NCI-H748 (cell line): ENCODE data around the gene HSPH1.
"Not testable (repeated sequence)": the region's sequence is repeated elsewhere in the genome, so short reads cannot be mapped to it uniquely, and the experiment has no call there.

Experiments
- DNase-seq: peaks from one replicate; lab custom pipeline; 2025; ENCODE audit not compliant: unreplicated experiment; lab: John Stamatoyannopoulos, UW

HSPH1 gene

DNA sequence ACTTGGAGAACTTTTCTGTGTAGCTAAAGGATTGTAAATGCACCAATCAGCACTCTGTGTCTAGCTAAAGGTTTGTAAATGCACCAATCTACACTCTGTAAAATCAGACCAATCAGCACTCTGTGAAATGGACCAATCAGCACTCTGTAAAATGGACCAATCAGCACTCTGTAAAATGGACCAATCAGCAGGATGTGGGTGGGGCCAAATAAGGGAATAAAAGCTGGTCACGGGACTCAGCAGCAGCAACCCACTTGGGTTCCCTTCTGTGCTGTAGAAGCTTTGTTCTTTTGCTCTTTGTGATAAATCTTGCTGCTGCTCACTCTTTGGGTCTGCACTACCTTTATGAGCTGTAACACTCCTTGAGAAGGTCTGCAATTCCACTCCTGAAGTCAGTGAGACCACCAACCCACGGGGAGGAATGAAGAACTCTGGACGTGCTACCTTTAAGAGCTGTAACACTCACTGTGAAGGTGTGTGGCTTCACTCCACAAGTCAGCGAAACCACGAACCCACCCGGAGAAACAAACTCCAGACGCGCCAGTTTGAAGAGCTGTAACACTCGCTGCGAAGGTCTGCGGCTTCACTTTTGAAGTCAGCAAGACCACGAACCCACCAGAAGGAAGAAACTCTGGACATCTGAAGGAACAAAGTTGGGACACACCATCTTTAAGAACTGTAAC, 16.2 kb upstream of the HSPH1 start:
- not testable (repeated sequence) for DNase-seq

DNA sequence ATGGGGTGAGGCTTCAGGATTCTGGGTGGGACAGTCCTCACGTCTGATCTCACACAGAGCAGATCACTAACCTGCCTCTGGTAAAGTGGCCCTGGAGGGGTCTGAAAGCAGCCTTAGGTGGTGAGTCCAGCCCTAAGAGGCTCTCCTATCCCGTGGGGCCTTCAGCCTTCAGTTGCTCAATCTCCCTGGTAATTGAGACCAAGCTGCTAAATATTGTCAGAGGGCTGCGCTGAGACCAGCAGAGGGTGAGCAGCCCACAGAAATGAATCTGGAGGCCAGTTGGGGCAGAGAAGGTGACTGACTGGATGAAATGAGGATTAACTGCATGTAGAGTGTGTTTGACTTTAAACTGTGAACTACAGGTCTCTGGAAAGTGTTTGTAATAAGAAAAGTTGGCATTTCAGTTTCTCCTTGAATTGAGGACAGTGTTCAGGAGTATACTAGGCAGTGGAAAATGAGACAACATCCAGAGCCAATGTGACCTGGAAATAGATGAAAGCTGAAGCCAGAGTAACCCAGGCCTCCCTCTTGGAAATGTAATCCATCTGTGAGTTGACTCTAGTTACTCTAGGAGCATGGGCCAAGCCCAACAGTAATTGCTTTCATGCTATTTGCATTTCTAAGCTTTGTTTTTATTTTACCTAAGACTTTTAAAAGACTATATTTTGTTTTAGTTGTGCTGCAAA, 14.3 kb upstream of the HSPH1 start:
- DNase-seq = no peak

- no peak for DNase-seq
Observed at GRCh38 chr13:31174018-31174417, 12.3 kb upstream of the HSPH1 start.

GRCh38 chr13:31172535-31172934, 10.8 kb upstream of the HSPH1 start:
- no peak for DNase-seq

DNA sequence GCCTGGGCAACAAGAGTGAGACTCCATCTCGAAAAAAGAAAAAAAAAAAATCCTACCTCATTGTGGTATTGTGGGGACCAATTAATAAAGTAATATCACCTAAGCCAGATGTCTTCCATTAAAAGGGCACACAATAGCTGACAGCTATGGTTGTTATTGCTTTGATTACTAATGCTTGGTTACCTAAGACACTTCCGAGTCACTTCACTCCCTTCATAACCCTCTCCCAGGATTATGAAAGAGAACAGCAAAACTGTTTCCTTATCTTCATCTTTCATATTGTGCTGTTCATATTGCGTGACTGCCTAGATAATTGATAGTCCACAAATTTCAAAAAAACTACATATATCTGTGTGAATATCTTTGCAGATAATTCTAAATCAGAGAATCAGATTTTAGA, 10.3 kb upstream of the HSPH1 start:
- no peak for DNase-seq

DNA sequence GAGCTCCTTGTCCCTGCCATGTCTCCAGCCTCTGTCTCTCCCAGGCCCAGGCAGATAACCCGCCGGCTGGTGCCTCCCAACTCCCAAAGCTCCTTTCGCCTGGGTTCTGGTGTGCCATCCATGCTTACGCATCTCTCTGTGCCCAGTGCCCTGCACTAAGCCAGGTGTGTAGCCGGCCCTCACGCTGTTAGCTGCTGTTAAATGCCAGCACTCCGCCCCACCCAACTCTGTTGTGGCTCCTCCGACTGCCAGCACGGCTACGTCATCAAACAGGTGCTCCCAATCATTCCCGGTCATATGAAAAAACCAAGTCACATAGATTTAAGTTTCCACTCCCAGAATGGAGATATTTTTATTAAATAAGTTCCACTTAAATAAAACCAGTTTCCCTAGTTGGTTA, 7.0 kb upstream of the HSPH1 start:
- DNase-seq = peak; percentile 48

DNA sequence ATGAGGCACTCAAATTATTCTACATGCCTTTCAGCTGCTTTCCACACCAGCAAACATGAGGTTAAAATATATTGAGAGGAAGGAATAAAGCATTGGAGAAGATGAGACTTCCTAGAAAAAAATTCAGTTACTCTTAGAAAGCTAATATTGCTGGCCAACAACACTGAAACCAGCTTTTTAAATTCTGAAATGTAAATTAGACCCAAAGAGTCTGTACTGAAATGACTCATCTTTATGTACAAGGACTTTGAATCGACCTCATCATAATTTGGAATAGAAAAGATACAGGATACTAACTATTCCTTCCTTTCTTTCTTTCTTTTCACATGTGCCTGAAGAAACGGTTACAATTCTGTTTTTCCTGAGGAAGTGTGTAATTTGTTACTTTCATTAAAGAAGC, 6.5 kb upstream of the HSPH1 start:
- no peak for DNase-seq

DNA sequence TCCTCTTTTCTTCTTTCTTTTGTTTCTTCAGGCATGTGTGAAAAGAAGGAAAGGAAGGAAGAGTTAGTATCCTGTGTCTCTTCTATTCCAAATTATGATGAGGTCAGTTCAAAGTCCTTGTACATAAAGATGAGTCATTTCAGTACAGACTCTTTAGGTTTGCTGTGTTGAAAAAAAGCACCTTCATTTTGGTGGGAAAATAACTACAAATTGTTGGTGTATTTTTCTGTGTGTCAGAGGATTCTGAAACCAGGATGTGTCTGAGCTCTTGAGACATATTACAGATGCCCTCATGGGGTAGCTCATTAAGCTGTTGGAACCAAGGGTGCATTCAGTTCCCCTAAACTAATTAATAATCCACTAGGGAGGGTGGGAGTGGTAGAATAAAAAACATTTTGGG, 5.8 kb upstream of the HSPH1 start:
- no peak for DNase-seq

DNA sequence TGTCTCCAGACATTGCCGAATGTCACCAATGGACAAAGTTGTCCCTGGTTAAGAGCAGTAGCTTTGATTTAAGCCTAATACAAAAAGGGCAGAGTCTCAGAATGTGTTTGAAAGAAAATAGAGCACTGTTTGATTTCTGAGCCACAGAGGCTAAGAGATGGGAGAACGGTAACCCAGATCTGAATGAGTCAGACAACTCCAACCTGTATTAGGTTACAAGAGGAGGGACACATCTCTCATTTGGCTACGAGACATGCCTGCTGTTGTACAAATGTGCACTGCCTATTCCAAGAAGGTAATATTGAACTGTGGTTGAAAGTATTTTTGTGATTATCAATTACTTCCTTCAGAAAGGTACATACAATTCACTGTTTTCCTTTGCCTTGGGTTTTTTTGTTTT, 4.9 kb upstream of the HSPH1 start:
- no peak for DNase-seq

GRCh38 chr13:31162151-31163008, 676 bp upstream of the HSPH1 start:
- peak; percentile 100 for DNase-seq

- DNase-seq = peak; percentile 89
Observed at GRCh38 chr13:31160857-31161556, 697 bp downstream of the HSPH1 start.

DNA sequence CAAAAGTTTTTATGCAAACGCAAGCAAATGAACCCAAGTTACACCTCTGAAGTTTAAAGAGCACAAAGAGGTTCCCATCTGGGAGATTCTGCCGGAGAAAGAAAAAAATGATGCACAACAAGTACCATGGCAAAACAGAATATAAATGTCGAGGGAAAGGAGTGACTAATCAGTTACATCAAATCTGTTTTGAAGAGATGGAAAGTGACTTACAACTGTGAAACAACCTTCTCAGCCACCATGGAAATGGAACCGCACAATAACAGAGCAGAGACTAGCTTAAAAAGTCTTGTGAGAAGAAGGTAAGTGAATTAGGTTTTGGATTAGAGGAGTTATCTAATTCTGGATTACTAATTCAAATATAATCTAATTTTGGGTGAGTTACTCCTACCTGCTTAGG, 2.4 kb downstream of the HSPH1 start:
- DNase-seq = no peak

DNA sequence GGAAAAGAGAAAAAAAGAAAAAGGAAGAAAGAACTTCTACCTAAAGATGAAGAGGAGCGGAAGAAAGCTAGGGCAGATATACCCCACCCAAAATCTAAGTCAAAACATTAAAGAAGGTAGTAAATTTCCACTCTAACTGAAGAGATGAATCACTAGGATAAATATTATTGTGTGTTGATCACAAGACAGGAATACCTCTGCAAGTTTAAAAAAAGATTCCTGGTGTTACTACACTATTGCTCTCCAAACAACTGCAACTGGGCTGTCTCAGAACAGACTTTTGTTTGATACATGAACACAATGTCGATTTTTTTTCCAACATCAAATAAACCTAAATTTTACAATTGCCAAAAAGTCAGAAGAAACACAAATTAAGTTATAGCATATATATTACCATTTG, 6.8 kb downstream of the HSPH1 start:
- no peak for DNase-seq

GRCh38 chr13:31151837-31152236, 9.9 kb downstream of the HSPH1 start:
- no peak for DNase-seq

- DNase-seq = no peak
Observed at GRCh38 chr13:31150315-31150985, 11.3 kb downstream of the HSPH1 start.

- no peak for DNase-seq
Observed at GRCh38 chr13:31149604-31150003, 12.1 kb downstream of the HSPH1 start.

GRCh38 chr13:31145417-31145816, 16.3 kb downstream of the HSPH1 start:
- no peak for DNase-seq

DNA sequence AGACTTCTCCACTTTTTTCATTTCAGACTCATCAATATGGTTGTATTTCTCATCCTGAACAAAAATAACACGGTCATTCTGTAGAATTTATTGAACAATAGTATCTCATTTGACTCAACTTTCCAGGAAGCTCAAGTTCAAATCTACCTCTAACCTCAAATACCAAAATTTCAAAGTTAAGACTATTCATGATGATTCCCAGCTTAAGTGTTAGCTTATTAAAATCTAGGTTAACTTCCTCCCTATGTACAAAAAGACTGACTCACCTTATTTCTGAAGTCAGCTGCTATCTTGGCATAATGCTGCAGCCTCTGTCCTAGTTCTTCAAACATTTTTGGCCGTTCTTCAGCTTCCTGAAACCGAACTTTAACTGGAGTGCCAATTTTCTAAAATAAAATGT, 23.2 kb downstream of the HSPH1 start:
- no peak for DNase-seq

GRCh38 chr13:31136724-31137123, 25.0 kb downstream of the HSPH1 start:
- DNase-seq = no peak

- DNase-seq = no peak
Observed at GRCh38 chr13:31134039-31134711, 27.5 kb downstream of the HSPH1 start.
